Measurements from ENCODE around the gene FAM117A.

The FAM117A gene

GRCh38 chr17:49789243-49789578, 25.3 kb upstream of the FAM117A start:
- peak overlapping the region; percentile 65 for H3K4me3 ChIP-seq (ENCODE audit: low read depth, low read length)
- no peak for TF ChIP-seq CTCF (IDR thresholded peaks at IDR 0.05; ENCODE audit: insufficient read depth, low read depth, low read length, missing control alignments)
- no peak for DNase-seq (ENCODE audit: low read depth)

- peak within 1 kb of the TSS; percentile 73 for H3K4me3 ChIP-seq (ENCODE audit: low read depth, low read length)
- peak; percentile 100 for DNase-seq (ENCODE audit: low read depth)
- TF ChIP-seq CTCF (IDR thresholded peaks at IDR 0.05; ENCODE audit: insufficient read depth, low read depth, low read length, missing control alignments): no peak
These were observed 24.7 kb upstream of the FAM117A start, which contains the start of gene KAT7 for GRCh38 chr17:49788478-49789242. KAT7 (plus strand) TSS chr17:49788681; CDS start chr17:49788835, 154 bp downstream.

- TF ChIP-seq CTCF (IDR thresholded peaks at IDR 0.05; ENCODE audit: insufficient read depth, low read depth, low read length, missing control alignments): no peak
- peak overlapping the region; percentile 63 for H3K4me3 ChIP-seq (ENCODE audit: low read depth, low read length)
- DNase-seq (ENCODE audit: low read depth): peak; percentile 67
These were observed 24.1 kb upstream of the FAM117A start for GRCh38 chr17:49787884-49788477.

GRCh38 chr17:49784636-49785035, 20.7 kb upstream of the FAM117A start:
- no peak for TF ChIP-seq CTCF (IDR thresholded peaks at IDR 0.05; ENCODE audit: insufficient read depth, low read depth, low read length, missing control alignments)
- H3K4me3 ChIP-seq (ENCODE audit: low read depth, low read length): no peak overlapping the region
- no peak for DNase-seq (ENCODE audit: low read depth)

GRCh38 chr17:49783791-49784190, 19.9 kb upstream of the FAM117A start:
- no peak for TF ChIP-seq CTCF (IDR thresholded peaks at IDR 0.05; ENCODE audit: insufficient read depth, low read depth, low read length, missing control alignments)
- H3K4me3 ChIP-seq (ENCODE audit: low read depth, low read length): no peak overlapping the region
- no peak for DNase-seq (ENCODE audit: low read depth)

GRCh38 chr17:49783071-49783715, 19.3 kb upstream of the FAM117A start:
- TF ChIP-seq CTCF (IDR thresholded peaks at IDR 0.05; ENCODE audit: insufficient read depth, low read depth, low read length, missing control alignments): no peak
- DNase-seq (ENCODE audit: low read depth): no peak
- H3K4me3 ChIP-seq (ENCODE audit: low read depth, low read length): no peak overlapping the region
